Common myeloid progenitor, CD34-positive (primary cell): Measurements from ENCODE around the gene CHDH.

Experiments used
- CTCF ChIA-PET: fragments of 350-600 bp; sonication (Branson Sonifier 250); formaldehyde crosslinking; loops from one replicate; lab custom pipeline; 2021; ENCODE audit warnings: antibody characterized with exemption; lab: Charles Lee
- POLR2A ChIA-PET: fragments of 350-600 bp; sonication (Branson Sonifier 250); formaldehyde crosslinking; loops from one replicate; lab custom pipeline; 2021; ENCODE audit warnings: antibody characterized with exemption; lab: Charles Lee
- DNase-seq, 3 donors: peaks; one replicate each; pipeline versions ENCODE4 v3.0.0 to v3.0.0-alpha.2; 2013
- H3K27ac ChIP-seq, 2 experiments: 1 replicate in 1 of 2; 2 replicates in 1 of 2; pipeline ENCODE4 v1.7.0; 2013; ENCODE audit warnings: inconsistent platforms in 2 of 2, low read length in 2 of 2, mild to moderate bottlenecking in 2 of 2, low read depth in 1 of 2, moderate library complexity in 1 of 2; ENCODE audit not compliant: severe bottlenecking in 2 of 2, insufficient read depth in 1 of 2, poor library complexity in 1 of 2
- H3K27me3 ChIP-seq, 5 experiments: replicated peaks in 2 of 5; 1 replicate in 3 of 5; 2 replicates in 2 of 5; pipeline versions ENCODE4 v1.6.1 to v1.7.0; 2013; ENCODE audit warnings: low read length in 4 of 5, mild to moderate bottlenecking in 2 of 5, moderate library complexity in 2 of 5, inconsistent platforms in 1 of 5; ENCODE audit not compliant: insufficient read depth in 5 of 5, control insufficient read depth in 4 of 5
- H3K36me3 ChIP-seq, 4 experiments: 1 replicate in 2 of 4; 2 replicates in 2 of 4; pipeline versions ENCODE4 v1.6.1 to v1.7.0; 2013; ENCODE audit warnings: low read length in 3 of 4, control low read depth in 1 of 4, mild to moderate bottlenecking in 1 of 4; ENCODE audit not compliant: control insufficient read depth in 4 of 4, insufficient read depth in 4 of 4
- H3K4me1 ChIP-seq, 4 experiments: 1 replicate in 3 of 4; 2 replicates in 1 of 4; pipeline versions ENCODE4 v1.6.1 to v1.7.1; 2013; ENCODE audit warnings: low read length in 3 of 4, mild to moderate bottlenecking in 3 of 4, control low read depth in 1 of 4, inconsistent platforms in 1 of 4, moderate library complexity in 1 of 4; ENCODE audit not compliant: control insufficient read depth in 4 of 4, insufficient read depth in 4 of 4; ENCODE audit errors: control extremely low read depth in 1 of 4
- H3K4me3 ChIP-seq, 7 experiments: 1 replicate in 4 of 7; 2 replicates in 3 of 7; pipeline versions ENCODE4 v1.5.1 to v1.7.0; 2013; ENCODE audit warnings: mild to moderate bottlenecking in 7 of 7, low read length in 6 of 7, moderate library complexity in 6 of 7, inconsistent platforms in 2 of 7, low read depth in 2 of 7, control low read depth in 1 of 7; ENCODE audit not compliant: insufficient read depth in 4 of 7, control insufficient read depth in 1 of 7; ENCODE audit errors: extremely low read depth in 1 of 7
- H3K9me3 ChIP-seq, 5 experiments: 1 replicate in 4 of 5; 2 replicates in 1 of 5; pipeline versions ENCODE4 v1.6.1 to v1.7.1; 2013; ENCODE audit warnings: low read length in 4 of 5, mild to moderate bottlenecking in 2 of 5, inconsistent platforms in 1 of 5, low read depth in 1 of 5, moderate library complexity in 1 of 5; ENCODE audit not compliant: control insufficient read depth in 4 of 5, insufficient read depth in 2 of 5; ENCODE audit errors: control extremely low read depth in 1 of 5
- WGBS: methylation state at CpG from one replicate; pipeline ENCODE4 v1.1.5; 2013; ENCODE audit not compliant: insufficient coverage; 5-methylcytosine and 5-hydroxymethylcytosine counted together

CHDH gene

DNA sequence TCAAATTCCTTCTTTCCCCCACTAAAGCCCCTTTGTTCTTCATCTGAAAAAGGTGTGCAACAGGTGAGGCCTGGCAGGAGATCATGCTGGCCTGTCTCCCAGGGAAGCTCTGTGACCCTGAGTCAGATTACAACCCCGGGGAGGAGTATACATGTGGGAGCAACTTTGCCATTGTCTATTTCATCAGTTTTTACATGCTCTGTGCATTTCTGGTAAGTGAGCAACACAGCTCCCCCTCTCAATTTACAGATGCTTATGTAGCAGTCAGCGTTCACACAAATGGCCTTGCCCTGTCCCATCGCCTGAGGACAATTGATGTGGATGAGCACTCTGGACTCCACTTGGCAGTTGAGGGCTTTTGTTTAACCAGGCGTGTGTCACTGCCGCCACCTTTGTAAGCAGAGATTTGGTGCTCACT is 70.4 kb downstream of the CHDH start:
- peaks cover 0 to 10% (median 7%) of the 10 kb centered on the region in 4 experiments for H3K4me1 ChIP-seq
- H3K9me3 ChIP-seq: no peaks in the 10 kb centered on the region
- H3K27me3 ChIP-seq: peaks cover 0 to 2% (median 0%) of the 10 kb centered on the region in 5 experiments
- POLR2A ChIA-PET: interaction anchor here (0.6 kb wide), 1 partner anchor 630 kb away, joined by 3 read pairs; no protein-coding TSS in a partner anchor
- 97% methylated on average over 5 of the region's 5 CpGs for WGBS
- no peak overlapping the region for H3K27ac ChIP-seq
- no peak for DNase-seq
- CTCF ChIA-PET: interaction anchor here (0.9 kb wide), 1 partner anchor 8 kb away, joined by 3 read pairs; no protein-coding TSS in a partner anchor
- no peak overlapping the region for H3K4me3 ChIP-seq
- H3K36me3 ChIP-seq: no peaks in the 10 kb centered on the region

DNA sequence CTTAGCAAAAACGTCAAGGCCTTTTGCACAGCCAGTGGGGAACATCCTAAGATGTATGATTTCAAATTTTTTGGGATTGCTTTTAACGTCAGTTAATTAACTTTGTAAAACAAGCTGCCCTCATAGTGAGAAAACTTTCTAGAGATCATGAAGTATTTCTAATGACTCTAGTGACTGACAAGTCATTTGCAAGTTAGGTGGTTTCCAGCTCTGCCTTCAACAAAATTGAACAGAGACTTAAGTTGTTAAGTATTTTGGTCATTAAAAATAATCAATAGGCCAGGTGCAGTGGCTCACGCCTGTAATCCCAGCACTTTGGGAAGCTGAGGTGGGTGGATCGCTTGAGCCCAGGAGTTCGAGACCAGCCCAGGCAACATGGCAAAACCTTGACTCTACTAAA is 71.2 kb downstream of the CHDH start:
- H3K4me3 ChIP-seq: no peak overlapping the region
- no peaks in the 10 kb centered on the region for H3K36me3 ChIP-seq
- no peak overlapping the region for H3K27ac ChIP-seq
- 98% methylated on average over 5 of the region's 5 CpGs for WGBS
- DNase-seq: no peak
- peaks cover 0 to 2% (median 0%) of the 10 kb centered on the region in 5 experiments for H3K27me3 ChIP-seq
- peaks cover 0 to 10% (median 7%) of the 10 kb centered on the region in 4 experiments for H3K4me1 ChIP-seq
- H3K9me3 ChIP-seq: no peaks in the 10 kb centered on the region
- ChIA-PET POLR2A (no interaction called here), CTCF (interaction anchor here (0.5 kb wide), 1 partner anchor 656 kb away, joined by 3 read pairs; no protein-coding TSS in a partner anchor)

DNA sequence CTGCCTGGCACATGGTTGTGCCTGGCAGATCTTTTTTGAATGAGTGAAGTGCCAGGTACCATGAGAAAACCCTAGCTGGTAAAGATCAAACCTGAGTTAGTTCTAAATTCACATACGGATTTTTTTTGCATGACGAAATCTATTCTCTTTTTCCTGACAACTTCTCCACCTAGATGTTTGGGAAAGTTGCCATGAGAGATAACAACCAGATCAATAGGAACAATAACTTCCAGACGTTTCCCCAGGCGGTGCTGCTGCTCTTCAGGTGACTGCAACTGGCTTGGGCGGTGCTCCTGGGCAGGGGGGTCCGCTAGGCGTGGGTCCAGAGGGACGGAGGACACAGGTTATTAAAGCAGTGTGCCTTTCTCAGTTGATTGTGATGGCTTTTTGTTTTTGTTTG is 71.8 kb downstream of the CHDH start:
- ChIA-PET CTCF (interaction anchor here (0.5 kb wide), 1 partner anchor 656 kb away, joined by 3 read pairs; no protein-coding TSS in a partner anchor), POLR2A (no interaction called here)
- Histone ChIP-seq H3K4me1 (peaks cover 0 to 10% (median 7%) of the 10 kb centered on the region in 4 experiments), H3K4me3 (no peak overlapping the region), H3K36me3 (no peaks in the 10 kb centered on the region), H3K27me3 (peaks cover 0 to 3% (median 0%) of the 10 kb centered on the region in 5 experiments), H3K9me3 (no peaks in the 10 kb centered on the region), H3K27ac (no peak overlapping the region)
- 98% methylated on average over 5 of the region's 8 CpGs for WGBS
- no peak for DNase-seq

DNA sequence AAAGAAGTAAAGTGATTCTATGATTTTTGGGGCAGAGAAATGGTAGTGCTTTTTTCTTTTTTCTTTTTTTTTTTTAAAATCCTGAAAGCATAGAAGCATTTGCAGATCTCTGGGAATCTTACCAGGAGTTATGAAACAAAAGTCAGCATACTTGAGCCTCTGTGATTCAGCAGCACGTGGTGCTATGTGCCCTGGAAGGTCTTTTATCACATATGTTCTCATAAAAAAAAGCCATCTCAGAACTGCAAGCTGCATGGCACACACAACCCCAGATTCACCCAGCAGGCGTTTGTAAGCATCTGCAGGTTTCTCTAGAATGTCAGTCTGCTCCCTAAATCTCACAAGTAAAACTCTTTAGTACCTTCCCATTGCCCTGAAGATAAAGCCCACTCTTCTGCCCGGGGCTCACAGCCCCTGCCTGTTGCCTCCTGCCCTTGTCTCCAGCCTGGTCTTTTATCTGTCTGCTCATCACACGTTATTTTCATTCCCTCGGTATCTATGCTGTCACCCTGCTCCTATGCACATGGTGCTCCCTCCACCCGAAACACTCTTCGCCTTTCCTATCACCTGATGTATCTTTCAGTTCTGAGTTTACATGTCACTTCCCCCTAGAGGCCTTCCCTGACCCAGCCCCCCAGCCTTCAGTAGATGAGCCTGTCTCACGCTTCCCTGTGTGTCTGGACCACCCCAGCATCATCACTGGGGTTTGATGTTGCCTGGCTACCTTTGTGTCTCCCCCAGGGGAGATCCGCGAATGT is 72.4 kb downstream of the CHDH start:
- H3K27me3 ChIP-seq: peaks cover 0 to 5% (median 0%) of the 10 kb centered on the region in 5 experiments
- peaks cover 0 to 10% (median 7%) of the 10 kb centered on the region in 4 experiments for H3K4me1 ChIP-seq
- no peak overlapping the region for H3K4me3 ChIP-seq
- 91% methylated on average over 9 of the region's 10 CpGs for WGBS
- no peak overlapping the region for H3K27ac ChIP-seq
- H3K36me3 ChIP-seq: no peaks in the 10 kb centered on the region
- DNase-seq: no peak
- POLR2A ChIA-PET: no interaction called here
- CTCF ChIA-PET: no interaction called here
- H3K9me3 ChIP-seq: no peaks in the 10 kb centered on the region

DNA sequence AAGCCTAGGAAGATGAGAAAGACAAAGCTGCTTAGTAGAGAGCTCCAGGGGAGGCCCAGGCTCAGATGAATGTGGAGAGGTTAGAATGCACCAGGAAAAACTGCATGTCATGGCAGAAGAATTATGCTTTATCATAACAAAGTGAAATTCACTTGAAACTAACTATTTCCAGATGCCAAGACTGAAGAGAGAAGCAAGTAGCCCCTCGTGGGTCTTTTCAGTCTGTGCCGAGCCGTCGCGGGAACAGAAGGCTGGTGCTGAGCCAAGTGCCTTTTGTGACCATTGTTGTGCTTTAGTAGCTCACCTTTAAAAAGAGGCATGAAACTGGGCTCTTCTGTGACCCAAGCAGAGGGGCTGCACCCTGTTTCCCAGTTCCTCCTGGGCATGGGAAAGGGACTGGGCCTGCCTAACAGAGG is 73.2 kb downstream of the CHDH start:
- H3K36me3 ChIP-seq: no peaks in the 10 kb centered on the region
- ChIA-PET POLR2A (interaction anchor here (0.9 kb wide), 1 partner anchor 41 kb away, joined by 3 read pairs; no protein-coding TSS in a partner anchor), CTCF (no interaction called here)
- no peak for DNase-seq
- no peaks in the 10 kb centered on the region for H3K9me3 ChIP-seq
- H3K4me3 ChIP-seq: no peak overlapping the region
- H3K27me3 ChIP-seq: peaks cover 0 to 5% (median 0%) of the 10 kb centered on the region in 5 experiments
- 98% methylated on average over 5 of the region's 5 CpGs for WGBS
- no peak overlapping the region for H3K27ac ChIP-seq
- peaks cover 0 to 10% (median 7%) of the 10 kb centered on the region in 4 experiments for H3K4me1 ChIP-seq

DNA sequence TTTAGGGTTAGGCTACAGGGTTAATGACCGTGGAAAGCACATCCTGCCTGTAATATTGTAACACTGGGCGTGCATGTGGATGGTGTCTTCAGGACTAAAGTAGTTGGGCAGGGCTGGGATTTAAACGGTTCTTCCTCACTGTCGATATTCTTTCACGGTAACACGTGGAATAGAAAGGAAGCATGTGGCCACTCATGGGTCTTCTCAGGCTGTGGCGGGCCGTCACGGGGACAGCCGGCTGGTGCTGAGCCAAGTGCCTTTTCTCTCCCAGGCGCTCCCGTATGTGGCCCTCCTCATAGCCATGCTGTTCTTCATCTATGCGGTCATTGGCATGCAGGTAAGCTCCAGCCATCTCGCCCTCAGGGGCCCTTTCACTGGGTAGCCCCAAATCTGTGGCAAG is 73.7 kb downstream of the CHDH start:
- Histone ChIP-seq H3K36me3 (no peaks in the 10 kb centered on the region), H3K4me3 (no peak overlapping the region), H3K4me1 (peaks cover 0 to 6% (median 4%) of the 10 kb centered on the region in 4 experiments), H3K9me3 (no peaks in the 10 kb centered on the region), H3K27ac (no peak overlapping the region), H3K27me3 (peaks cover 0 to 7% (median 0%) of the 10 kb centered on the region in 5 experiments)
- ChIA-PET POLR2A (interaction anchor here (0.9 kb wide), 1 partner anchor 42 kb away, joined by 3 read pairs; no protein-coding TSS in a partner anchor), CTCF (no interaction called here)
- WGBS: 98% methylated on average over 14 of the region's 14 CpGs
- DNase-seq: no peak
